Measurements from ENCODE around the gene NNT.
"Not testable (repeated sequence)": the region's sequence is repeated elsewhere in the genome, so short reads cannot be mapped to it uniquely, and the experiment has no call there.

NNT gene

DNA sequence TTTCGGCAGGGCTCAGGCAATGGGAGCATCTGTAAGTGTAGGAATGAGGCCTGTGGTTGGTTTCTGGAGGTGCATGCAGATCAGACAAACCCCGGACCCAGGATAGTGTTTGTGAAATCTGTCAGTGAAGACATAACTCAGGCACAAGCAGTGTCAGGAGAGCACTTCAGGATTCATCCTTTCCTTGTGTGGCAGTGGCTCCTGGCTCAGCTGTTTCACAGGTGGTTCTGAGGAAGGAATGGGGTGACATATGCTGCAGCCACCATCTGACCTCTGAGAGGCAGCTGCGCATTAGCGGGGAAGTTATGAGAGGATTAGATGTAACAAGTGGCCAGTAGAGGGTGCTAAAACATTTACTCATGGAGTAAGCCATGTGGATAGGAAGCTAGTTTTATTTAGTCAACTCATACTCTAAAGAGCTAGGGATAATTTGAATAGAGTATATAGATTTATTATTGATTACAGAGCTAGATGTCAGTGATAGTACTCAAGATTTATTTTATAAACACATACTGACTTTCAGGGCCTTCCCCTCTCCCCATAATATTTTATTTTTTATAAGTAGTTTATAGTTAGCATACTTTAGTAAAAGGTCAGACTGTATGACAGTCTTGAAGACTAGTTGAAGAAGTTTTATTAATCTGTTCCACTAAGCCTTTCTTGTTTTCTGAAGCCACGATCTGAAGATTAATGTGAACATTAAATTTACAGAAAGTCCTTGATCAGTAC, 28.4 kb downstream of the NNT start:
- DNase-seq (ENCODE audit: low read depth), result peak; percentile 88

DNA sequence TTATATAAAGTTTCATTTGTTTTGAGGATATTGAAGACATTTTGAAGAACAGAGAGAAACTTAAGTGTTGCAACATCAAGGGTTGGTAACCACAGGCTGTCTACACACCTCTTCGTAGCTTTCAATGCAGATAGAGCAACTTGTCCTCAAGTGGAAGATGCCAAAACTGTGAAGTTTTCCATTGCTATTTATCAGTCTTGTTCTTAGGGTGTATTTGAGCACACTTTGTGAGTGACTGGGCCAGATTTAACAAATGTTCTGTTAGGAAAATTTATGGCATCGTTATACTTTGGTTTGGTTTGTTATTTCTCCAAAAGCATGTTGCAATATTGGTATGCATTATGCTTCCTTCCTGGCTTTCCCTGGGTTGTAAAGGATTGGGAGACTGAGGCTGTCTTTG, 31.6 kb downstream of the NNT start:
- no peak for DNase-seq (ENCODE audit: low read depth)

GRCh38 chr5:43635374-43635773, 32.4 kb downstream of the NNT start:
- peak; percentile 55 for DNase-seq (ENCODE audit: low read depth)

- no peak for DNase-seq (ENCODE audit: low read depth)
Observed at GRCh38 chr5:43636076-43636475, 33.1 kb downstream of the NNT start.

- DNase-seq (ENCODE audit: low read depth), result no peak
Observed at GRCh38 chr5:43637416-43637815, 34.4 kb downstream of the NNT start.

GRCh38 chr5:43638107-43638506, 35.1 kb downstream of the NNT start:
- DNase-seq (ENCODE audit: low read depth), result no peak

- DNase-seq (ENCODE audit: low read depth), result peak; percentile 31
Observed at GRCh38 chr5:43638546-43638945, 35.6 kb downstream of the NNT start.

GRCh38 chr5:43639566-43639965, 36.6 kb downstream of the NNT start:
- no peak for DNase-seq (ENCODE audit: low read depth)

DNA sequence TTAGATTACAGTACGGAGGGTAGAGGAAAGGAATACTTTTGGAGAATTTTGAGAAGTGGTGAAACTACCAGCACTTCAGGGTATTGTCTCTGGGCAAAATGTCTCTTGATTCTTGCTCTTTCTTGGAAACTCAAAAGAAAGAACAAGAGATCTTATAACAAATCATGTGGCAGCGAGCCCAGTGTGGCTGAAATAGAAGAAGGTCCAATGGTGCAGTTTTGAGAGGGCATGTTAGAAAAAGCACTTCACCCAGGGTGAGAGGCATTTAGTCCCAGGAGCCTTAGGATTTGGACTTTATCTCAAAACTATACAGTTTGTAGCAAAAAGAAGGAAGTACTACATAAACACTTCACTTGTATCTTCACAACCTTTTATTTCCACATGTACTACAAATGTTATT, 39.4 kb downstream of the NNT start:
- DNase-seq (ENCODE audit: low read depth), result no peak

GRCh38 chr5:43643327-43643726, 40.3 kb downstream of the NNT start:
- DNase-seq (ENCODE audit: low read depth), result peak; percentile 5

DNA sequence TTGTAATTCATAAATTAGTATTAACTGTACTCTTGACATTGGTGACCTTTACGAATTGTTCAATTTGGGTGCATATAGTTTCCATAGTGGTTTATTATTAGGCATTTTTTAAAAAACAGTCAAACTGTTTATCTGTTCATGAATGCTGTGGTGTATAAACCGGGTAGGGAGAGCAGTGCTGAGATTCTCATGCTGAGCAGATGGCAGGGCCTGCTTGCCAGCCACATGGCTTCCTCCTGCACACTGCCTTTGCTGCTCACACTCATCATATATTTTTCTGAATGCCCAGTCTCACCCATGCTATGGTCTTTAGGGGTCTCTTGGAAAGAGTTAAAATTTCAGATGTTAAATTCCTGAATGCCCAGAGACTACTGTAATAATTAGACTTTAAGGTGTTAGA, 40.8 kb downstream of the NNT start:
- no peak for DNase-seq (ENCODE audit: low read depth)

GRCh38 chr5:43646992-43647391, 44.0 kb downstream of the NNT start:
- DNase-seq (ENCODE audit: low read depth), result peak; percentile 14

DNA sequence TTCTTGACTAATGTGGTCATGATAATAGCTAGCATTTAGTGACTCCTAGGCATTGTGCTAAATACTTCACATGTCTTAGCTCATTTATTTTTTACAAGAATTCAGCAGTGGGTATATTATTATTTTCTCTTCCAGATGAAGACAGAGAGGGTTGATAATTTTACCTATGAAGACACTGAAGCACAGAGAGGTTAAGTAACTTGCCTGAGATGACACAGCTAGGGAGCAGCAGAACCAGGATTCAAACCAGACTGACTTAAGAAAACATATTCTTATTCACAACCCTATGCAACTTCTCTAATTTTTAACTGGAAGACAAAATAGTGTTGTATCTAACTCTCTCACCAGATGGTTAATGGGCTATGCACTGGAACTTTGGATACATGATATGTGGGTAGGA, 44.8 kb downstream of the NNT start:
- no peak for DNase-seq (ENCODE audit: low read depth)

DNA sequence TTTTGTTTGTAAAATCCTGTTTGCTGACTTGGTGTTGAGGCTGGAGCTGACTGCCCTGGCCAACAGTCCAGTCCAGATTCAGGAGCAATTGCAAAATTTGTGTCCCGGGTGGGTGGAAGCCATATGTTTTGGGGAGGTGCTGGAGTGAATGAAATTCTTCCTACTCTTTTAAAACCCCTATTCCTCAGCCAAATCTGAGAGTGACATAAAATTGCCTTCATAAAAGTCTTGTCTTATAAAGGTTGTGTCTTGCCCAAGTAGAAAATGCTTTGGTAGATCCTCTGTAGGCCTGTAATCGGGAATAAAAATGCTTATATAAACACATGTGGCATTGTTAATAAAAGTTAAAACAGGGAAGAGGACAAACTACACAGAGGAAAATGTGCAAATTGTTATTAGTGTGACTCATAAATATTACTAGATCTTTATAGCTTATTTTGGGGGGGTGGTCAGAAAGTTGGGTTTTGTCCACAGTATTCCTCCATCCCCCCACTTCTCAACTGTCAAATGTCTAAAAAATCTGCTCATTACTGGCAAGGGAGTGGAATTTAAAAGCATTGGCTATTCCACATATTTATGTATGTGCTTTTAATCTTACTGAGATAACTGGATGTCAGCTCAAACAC, 45.6 kb downstream of the NNT start:
- no peak for DNase-seq (ENCODE audit: low read depth)

DNA sequence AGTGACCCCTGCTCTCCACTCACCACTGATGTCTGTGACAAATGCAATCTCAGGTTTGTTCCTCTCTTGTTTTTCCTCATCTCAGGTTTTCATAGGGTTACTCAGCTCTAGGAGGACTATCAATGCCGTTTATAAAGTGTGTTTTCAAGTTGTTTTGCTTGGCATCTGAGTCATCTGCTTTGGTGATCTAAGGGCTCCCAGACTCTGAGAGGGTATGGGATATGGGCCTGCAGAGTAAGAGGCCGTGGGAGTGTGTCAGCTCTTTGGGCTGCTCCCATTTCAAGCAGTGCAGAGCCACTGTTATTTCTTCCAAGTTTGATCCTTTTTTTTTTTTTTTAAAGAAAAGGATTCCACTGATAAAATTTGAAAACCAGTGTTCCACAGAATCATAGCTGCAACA, 46.3 kb downstream of the NNT start:
- DNase-seq (ENCODE audit: low read depth), result peak; percentile 45

DNA sequence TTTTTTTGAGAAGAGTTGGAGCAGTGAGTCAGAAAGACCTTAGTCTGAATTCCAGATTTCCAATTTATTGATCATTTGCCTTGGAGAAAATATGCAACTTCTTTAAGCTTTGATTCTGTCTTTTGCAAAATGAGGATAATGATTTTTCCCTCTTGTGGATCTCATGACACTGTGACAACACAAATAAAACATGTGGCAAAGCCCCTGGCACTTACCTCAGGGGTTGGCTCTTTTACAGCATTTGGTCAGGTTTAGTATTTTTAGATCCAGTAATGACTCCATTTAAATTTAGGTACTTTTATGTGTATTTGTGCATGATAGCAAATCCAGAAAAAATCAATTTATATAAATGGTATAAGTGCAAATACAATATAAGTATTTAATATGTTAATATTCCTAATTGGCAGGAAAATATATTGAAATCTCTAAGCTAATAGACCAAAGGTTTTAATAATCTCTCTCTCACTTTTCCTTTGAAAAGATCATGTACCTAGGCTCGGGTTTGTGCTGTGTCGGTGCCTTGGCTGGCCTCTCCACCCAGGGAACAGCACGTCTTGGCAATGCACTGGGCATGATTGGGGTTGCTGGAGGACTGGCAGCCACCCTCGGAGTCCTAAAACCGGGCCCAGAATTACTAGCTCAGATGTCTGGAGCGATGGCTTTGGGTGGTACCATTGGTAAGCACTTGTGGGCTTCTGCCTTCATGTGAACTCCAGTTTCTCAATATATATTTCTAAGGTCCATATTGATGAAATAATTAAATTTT, 49.7 kb downstream of the NNT start:
- no peak for DNase-seq (ENCODE audit: low read depth)

DNA sequence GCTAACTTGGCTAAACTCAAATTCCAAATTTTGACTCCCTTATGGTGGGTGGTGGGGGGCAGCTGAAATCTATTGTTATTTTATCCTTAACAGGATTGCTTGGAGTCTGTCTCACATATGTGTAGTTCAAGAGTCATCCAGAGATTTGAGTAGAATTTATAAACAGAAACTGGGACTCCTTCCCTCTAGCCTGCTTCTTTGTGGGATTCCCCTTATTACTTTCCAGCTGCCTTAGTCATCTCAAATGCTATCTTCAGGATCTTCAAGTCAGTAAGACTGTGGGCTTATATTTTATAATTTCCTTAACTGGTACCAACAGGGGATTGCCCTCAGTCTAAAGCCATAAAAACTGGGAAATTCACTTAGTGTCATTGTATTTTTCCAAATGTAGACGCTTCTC, 55.5 kb downstream of the NNT start:
- DNase-seq (ENCODE audit: low read depth), result peak; percentile 84

DNA sequence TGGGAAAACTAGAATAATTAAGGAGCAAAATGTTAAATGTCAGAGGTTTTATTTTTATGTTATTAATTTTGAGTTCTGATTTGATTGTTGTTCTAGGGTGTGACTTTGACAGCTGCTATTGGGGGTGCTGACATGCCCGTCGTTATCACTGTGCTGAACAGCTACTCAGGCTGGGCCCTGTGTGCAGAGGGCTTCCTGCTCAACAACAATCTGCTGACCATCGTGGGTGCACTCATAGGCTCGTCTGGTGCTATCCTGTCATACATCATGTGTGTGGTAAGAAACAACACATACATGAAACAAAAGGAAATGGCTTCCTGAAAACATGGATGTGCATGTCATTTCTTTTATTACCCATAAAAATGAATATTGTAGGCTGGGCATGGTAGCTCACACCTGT, 56.1 kb downstream of the NNT start:
- no peak for DNase-seq (ENCODE audit: low read depth)

DNA sequence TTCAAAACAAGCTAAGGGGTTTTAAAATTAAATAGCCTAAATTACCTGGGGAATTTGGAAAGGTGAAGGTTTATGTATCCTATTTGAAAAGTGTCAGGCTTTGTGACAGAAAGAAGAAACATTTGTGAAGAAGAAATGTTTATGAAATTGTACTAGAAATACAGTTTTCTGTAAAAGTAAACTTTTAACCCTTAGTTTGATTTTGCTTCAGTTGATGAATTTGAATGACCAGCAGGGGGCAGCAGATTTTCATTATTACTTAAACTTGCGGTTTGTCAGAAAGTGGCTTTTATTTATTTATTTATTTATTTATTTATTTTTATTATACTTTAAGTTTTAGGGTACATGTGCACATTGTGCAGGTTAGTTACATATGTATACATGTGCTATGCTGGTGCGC, 58.1 kb downstream of the NNT start:
- DNase-seq (ENCODE audit: low read depth), result peak; percentile 71

DNA sequence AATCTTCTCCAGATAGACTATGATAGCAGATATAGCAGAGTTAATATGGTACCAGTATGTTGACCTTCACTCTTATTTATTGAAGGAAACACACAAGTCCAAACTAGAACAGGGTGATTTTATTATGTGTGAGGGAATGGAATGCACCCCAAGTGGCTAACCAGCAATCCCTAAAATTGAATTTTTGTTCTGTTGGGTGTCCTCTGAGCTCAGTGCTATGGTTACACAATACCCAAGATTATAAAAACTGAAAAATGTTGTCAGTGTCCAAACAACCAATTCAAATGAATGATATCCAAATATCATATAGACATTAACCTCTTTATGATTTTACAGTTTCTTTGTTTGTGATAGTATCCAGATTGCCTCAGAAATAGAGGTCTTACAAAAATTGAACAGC, 60.9 kb downstream of the NNT start:
- DNase-seq (ENCODE audit: low read depth), result no peak

DNA sequence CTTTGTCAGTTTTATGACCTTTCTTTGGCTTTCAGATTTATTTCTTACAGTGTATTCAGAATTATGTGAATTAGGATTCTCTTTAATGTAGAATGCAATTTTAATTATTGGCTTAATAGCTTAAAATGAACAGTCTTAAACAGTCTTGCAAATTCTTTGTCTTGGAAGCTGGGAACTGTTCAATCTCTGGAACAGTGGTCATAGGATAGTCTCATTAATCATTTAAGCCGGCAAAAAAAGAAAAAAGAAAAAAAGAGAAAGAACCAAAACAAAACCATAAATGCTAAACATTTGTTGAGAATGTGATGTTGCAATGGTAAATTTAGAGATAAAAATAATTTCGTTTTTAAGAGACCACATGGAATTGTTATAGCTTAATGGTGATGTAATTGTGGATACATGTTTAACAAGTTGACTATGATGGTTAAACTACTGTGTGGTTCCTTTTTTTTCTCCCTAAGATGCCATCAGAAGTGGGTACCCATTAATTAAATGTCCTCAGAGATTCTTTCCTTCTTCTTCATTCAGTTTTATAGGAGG, 61.6 kb downstream of the NNT start:
- no peak for DNase-seq (ENCODE audit: low read depth)

- not testable (repeated sequence) for DNase-seq (ENCODE audit: low read depth)
Observed at GRCh38 chr5:43665749-43666148, 62.8 kb downstream of the NNT start.

DNA sequence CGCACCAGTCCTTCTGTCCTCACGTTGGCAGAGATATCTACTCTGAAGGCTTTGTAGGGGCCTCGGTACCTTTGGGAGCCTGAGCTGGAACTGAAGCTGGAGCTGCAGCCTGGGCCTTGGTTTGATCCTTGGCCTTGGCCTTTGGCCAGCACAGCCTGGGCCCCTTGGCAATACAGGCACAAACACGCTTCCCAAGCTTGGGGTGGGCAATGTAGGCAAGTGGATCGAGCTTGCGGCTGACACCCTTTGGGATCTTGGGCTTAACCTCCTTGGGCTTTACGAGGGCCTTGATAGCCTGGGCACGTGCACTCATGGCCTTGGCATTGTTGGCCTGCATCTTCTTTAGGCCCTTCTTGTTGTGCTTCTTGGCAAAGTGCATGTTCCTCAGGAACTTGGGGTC, 63.7 kb downstream of the NNT start:
- DNase-seq (ENCODE audit: low read depth), result not testable (repeated sequence)
